Measurements from ENCODE around the gene ADORA2A.

DNA sequence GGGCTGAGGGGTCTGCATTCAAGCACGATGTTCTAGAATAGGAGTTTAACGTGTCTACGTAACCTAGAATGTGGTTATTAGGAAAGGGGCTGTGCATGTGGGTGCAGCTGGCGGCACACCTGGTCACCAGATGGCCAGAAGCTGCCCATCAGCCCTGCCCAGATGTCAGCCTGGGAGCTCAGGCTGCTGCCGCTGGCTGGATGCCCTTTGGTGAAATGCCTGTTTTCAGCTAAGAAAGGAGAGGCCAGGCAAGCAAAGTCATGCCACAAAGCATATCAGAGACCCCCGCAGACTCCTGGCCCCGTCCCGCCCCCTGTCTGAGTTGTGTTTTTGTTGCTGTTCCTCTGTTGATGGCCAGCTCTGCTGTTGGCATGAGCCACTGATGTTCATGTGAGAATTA, 11.3 kb upstream of the ADORA2A start:
- TF ChIP-seq, protein P1, sequence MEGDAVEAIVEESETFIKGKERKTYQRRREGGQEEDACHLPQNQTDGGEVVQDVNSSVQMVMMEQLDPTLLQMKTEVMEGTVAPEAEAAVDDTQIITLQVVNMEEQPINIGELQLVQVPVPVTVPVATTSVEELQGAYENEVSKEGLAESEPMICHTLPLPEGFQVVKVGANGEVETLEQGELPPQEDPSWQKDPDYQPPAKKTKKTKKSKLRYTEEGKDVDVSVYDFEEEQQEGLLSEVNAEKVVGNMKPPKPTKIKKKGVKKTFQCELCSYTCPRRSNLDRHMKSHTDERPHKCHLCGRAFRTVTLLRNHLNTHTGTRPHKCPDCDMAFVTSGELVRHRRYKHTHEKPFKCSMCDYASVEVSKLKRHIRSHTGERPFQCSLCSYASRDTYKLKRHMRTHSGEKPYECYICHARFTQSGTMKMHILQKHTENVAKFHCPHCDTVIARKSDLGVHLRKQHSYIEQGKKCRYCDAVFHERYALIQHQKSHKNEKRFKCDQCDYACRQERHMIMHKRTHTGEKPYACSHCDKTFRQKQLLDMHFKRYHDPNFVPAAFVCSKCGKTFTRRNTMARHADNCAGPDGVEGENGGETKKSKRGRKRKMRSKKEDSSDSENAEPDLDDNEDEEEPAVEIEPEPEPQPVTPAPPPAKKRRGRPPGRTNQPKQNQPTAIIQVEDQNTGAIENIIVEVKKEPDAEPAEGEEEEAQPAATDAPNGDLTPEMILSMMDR (IDR thresholded peaks at IDR 0.05) = no peak
- no peak for TF ChIP-seq POLR2A (IDR thresholded peaks at IDR 0.05)

Data from lower leg skin (tissue), 3 donors.